Measurements from ENCODE around the gene SYT5.

The SYT5 gene

DNA sequence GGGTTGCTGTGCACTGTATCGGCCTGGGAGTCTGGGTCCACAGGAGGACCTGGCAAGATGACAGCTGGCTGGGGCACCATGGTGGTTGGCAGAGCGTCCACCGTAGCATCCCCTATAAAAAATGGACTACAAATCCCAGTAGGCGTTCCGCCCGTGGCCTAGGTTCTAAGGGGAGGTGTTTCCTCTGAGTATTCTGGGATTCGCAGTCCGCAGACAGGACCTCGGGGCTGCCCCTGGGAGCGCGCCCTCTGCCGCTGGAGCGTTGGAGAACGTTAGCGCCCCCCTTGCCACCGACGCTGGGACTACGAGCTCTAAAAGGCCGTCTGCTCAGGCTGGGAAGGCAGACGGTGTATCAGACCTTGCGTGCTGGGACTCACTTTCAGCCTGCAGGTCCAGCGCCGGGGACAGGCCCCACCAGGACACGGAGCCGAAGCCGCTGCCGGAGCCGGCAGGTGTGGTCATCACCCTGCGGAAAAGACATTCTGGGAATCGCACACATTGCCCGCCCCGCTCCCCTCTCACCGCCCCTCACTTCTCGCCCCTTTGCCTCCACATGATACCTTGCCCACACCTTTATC, 14.0 kb downstream of the SYT5 start:
- H3K27me3 ChIP-seq = peaks cover 4 to 29% (median 14%) of the 10 kb centered on the region in 11 experiments; a peak in 19 of 22 replicates
- H3K4me2 ChIP-seq = peak overlapping the region; percentile 84 to 93 (median 90)
- H3K4me3 ChIP-seq = peak overlapping the region; percentile 49 to 70 (median 62)
- peak overlapping the region in 1 of 11 experiments; percentile 10; a peak in 1 of 22 replicates for H3K27ac ChIP-seq
- H3K36me3 ChIP-seq = no peaks in the 10 kb centered on the region
- no peaks in the 10 kb centered on the region for H3K9me3 ChIP-seq (replicated peaks in 1 of 11)
- H3K4me1 ChIP-seq = peaks cover 0 to 18% (median 15%) of the 10 kb centered on the region in 10 experiments; a peak in 15 of 20 replicates
- H4K20me1 ChIP-seq = no peaks in the 10 kb centered on the region; a peak in 1 of 22 replicates
- peak overlapping the region in 4 of 11 experiments; percentile 7 to 38 (median 25); a peak in 2 of 22 replicates for H3K9ac ChIP-seq
- no peak for TF ChIP-seq Cebpa-rat (IDR thresholded peaks at IDR 0.05)

DNA sequence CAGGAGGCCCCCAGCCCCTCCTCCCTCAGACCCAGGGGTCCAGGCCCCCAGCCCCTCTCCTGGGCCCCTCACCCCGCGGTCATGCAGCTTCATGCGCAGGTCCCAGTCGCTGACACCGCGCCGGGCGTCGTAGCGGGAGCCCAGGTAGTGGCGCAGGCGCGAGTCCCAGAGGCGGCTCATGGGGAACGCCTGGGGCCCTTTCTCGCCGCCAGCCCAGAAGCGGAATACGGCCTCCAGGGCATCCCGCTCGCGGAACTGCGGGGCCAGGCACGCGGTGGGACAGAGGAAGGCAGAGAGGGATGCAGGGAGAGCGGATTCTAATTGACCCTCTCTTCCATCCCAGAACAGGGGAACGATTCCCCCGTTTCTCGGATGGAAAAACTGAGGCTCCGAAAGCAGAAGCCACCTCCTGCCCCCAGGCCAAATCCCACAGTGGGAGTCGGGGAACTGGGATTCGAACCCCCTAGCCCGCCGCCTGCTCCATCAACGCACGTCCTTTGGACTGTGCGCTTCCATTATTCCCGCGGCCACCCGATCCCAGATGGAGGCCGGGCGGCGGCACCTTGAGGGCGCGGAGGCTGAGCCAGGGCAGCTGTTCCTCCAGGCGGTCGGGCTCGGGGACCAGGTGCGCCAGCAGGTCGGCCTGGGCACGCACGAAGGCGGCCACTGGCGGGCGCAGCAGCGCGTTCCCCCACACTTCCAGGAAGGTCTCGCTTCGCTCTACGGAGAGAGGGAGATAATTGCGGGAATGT, 18.3 kb downstream of the SYT5 start:
- H3K9ac ChIP-seq = no peak overlapping the region

DNA sequence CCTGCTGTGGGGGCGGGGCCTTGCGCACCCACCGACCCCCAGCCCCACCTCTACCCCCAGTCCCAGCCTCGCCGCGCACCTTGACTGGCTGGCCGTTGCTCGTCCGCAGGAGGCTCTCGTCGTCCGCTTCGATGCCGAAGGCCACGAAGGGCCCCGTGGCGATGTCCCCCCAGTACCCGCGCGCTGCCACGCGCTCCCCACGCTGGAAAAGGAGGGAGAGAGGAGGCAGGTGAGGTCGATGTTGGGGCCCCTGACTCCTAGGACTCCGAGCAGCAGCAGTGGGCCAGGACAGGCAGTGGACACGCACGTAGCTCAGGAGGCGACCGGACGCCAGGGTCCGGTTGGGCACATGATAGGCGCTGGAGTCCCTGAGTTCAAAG, 19.1 kb downstream of the SYT5 start:
- TF ChIP-seq Cebpa-rat (IDR thresholded peaks at IDR 0.05) = no peak
- Histone ChIP-seq H3K9ac (no peak overlapping the region), H3K9me3 (replicated peaks in 1 of 11) (no peaks in the 10 kb centered on the region), H3K4me3 (no peak overlapping the region), H3K27ac (no peak overlapping the region), H3K27me3 (peaks cover 0 to 10% (median 0%) of the 10 kb centered on the region in 11 experiments; a peak in 8 of 22 replicates), H3K4me2 (0 out of 22 replicates have a peak overlapping the region, but pooled peaks of 1 of the 11 experiments have one; percentile 83), H3K4me1 (peaks cover 29 to 51% (median 48%) of the 10 kb centered on the region in 10 experiments), H3K36me3 (no peaks in the 10 kb centered on the region), H4K20me1 (no peaks in the 10 kb centered on the region; a peak in 2 of 22 replicates)

More for the DNA sequence above, 18.3 kb downstream of the SYT5 start:
- no peaks in the 10 kb centered on the region for H3K9me3 ChIP-seq (replicated peaks in 1 of 11)
- H3K4me2 ChIP-seq = no peak overlapping the region
- H3K27ac ChIP-seq = no peak overlapping the region
- no peaks in the 10 kb centered on the region; a peak in 2 of 22 replicates for H4K20me1 ChIP-seq
- no peak for TF ChIP-seq Cebpa-rat (IDR thresholded peaks at IDR 0.05)
- H3K27me3 ChIP-seq = peaks cover 0 to 8% (median 0%) of the 10 kb centered on the region in 11 experiments; a peak in 7 of 22 replicates
- H3K4me1 ChIP-seq = peaks cover 22 to 47% (median 44%) of the 10 kb centered on the region in 10 experiments
- H3K36me3 ChIP-seq = no peaks in the 10 kb centered on the region
- H3K4me3 ChIP-seq = no peak overlapping the region

DNA sequence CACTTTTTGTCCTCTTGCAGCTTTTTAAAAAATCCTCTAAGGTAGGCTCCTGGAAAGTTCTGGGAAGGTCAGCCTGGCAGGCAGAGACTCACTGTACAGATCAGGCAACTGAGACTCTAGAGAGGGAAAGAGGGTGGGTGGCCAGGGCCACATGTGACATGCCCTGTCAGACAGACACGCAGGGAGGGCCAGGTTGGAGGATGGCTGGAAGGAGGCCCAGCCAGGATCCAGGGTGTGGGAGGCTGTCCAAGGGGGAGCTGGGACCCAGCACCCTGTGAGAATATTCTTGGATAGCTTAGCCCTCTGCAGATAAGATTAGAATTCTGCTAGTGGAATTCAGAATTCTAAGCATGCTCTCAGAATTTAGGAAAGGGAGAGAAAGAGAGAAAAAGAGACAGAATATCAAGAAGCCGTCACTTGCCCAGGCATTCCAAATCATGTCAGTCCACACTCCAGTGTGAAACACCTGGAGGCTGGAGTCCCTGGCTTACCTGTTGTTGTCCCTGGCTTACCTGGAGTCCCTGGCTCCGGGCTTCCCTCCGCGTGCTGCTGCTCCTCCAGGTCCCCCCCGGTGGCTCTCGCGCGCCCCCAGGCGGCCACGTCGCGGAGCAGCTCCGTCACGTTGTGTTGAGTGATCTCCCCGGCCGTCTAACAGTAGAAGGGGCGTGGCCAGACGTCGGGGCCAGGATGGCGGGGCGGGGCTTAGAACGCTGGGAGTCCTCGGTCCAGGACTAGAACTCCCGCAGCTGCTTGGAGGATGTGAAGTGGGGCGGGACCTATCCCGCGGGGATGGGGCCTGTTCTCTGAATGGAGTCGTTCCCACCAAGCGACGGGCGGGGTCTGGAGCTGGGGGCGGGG, 19.7 kb downstream of the SYT5 start:
- Histone ChIP-seq H3K9ac (peak overlapping the region in 7 of 11 experiments; percentile 35 to 63 (median 44); a peak in 12 of 22 replicates), H3K36me3 (no peaks in the 10 kb centered on the region)

DNA sequence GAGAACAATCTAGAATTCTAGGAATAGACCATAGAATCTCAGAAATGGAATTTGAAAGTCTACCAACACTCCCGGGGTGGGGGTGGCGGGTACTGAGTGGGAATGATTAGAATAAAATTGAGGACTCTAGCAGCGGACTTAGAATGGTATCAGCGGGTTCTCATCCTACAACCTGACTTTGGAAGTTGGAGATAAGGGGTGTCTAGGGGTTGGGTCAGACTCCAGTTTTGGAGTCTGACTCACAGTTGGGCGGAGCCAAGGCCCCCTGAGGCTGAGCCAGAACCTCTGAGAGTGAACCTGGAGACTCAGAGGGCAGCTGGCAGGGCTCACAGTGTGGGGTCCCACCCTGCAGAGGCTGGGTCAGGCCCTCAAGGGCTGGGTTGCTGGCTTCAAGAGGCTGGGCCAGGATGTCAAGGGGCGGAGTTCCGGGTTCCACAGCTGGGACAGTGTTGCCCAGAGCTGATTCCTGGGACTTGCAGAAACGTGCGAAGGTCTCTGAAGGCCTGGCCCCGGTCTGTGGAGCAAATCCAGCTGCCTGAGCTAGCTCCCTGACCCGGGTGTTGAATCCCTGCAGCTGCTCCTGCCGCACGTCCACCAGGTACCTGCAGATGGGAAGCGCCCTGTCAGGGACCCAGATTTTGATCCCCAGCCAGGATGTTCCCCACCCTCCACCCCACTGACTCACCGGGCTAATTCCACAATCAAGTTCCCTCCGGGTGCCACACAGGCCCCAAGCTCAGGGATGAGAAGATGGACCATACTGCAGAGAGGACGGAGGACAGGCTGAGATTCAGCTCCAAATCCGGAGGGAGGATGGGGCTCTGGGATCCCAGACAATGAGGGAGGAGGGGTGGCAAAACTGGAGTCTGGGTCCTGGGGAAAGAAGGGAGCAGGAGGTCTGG, 21.0 kb downstream of the SYT5 start:
- Histone ChIP-seq H3K9ac (peak overlapping the region in 9 of 11 experiments; percentile 21 to 63 (median 44); a peak in 15 of 22 replicates), H3K36me3 (no peaks in the 10 kb centered on the region), H3K4me2 (peak overlapping the region; percentile 29 to 92 (median 85)), H3K27ac (peak overlapping the region in 7 of 11 experiments; percentile 26 to 58 (median 49); a peak in 11 of 22 replicates), H3K27me3 (peaks cover 0 to 11% (median 0%) of the 10 kb centered on the region in 11 experiments; a peak in 8 of 22 replicates), H4K20me1 (no peaks in the 10 kb centered on the region; a peak in 2 of 22 replicates), H3K4me1 (peaks cover 30 to 54% (median 52%) of the 10 kb centered on the region in 10 experiments), H3K9me3 (replicated peaks in 1 of 11) (no peaks in the 10 kb centered on the region), H3K4me3 (peak overlapping the region in 7 of 10 experiments; percentile 18 to 40 (median 32); a peak in 9 of 20 replicates)
- TF ChIP-seq Cebpa-rat (IDR thresholded peaks at IDR 0.05) = no peak

More for the DNA sequence above, 19.7 kb downstream of the SYT5 start:
- Histone ChIP-seq H3K27ac (peak overlapping the region in 2 of 11 experiments; percentile 28 to 58; a peak in 2 of 22 replicates), H3K4me1 (peaks cover 30 to 49% (median 47%) of the 10 kb centered on the region in 10 experiments), H3K4me2 (peak overlapping the region; percentile 44 to 92 (median 85); a peak in 21 of 22 replicates), H3K4me3 (peak overlapping the region in 5 of 10 experiments; percentile 5 to 40 (median 26); a peak in 4 of 20 replicates), H4K20me1 (no peaks in the 10 kb centered on the region; a peak in 2 of 22 replicates), H3K27me3 (peaks cover 0 to 11% (median 0%) of the 10 kb centered on the region in 11 experiments; a peak in 8 of 22 replicates), H3K9me3 (replicated peaks in 1 of 11) (no peaks in the 10 kb centered on the region)
- no peak for TF ChIP-seq Cebpa-rat (IDR thresholded peaks at IDR 0.05)

DNA sequence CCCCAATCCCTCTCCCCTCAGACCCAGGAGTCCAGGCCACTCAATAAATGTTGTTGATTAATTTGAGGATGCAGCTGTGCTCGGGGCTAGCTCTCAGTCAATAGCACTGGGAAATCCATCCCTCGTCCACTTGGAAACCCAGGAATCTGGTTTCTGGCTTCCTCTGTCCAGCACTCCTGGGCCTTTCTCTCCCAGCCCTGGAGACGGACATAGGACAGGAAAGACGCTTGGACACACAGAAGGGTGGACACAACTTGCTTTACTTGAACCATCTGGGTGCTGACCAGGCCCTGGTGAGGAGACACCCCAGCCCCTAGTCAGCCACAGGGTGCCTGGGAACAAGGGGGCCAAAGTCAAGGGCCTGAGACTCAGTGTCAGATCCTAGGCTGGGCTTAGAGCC, 21.7 kb downstream of the SYT5 start:
- Histone ChIP-seq H3K4me1 (peaks cover 30 to 61% (median 58%) of the 10 kb centered on the region in 10 experiments), H3K4me2 (peak overlapping the region; percentile 29 to 92 (median 85)), H3K9ac (peak overlapping the region in 4 of 11 experiments; percentile 9 to 44 (median 30); a peak in 2 of 22 replicates), H3K27me3 (peaks cover 0 to 11% (median 0%) of the 10 kb centered on the region in 11 experiments; a peak in 8 of 22 replicates), H4K20me1 (no peaks in the 10 kb centered on the region; a peak in 2 of 22 replicates), H3K9me3 (replicated peaks in 1 of 11) (no peaks in the 10 kb centered on the region), H3K36me3 (no peaks in the 10 kb centered on the region), H3K4me3 (no peak overlapping the region), H3K27ac (peak overlapping the region in 6 of 11 experiments; percentile 15 to 58 (median 51); a peak in 7 of 22 replicates)
- TF ChIP-seq Cebpa-rat (IDR thresholded peaks at IDR 0.05) = no peak
